HG03558 (cell line): Measurements from ENCODE around the gene NPDC1.

Source experiments
- ATAC-seq: cut with Tn5 transposase; IDR thresholded peaks from one replicate; pipeline ENCODE4 v1.9.1; 2021; ENCODE audit warnings: moderate number of reproducible peaks; ENCODE audit not compliant: unreplicated experiment; ENCODE audit errors: extremely low read depth

Gene NPDC1, protein sequence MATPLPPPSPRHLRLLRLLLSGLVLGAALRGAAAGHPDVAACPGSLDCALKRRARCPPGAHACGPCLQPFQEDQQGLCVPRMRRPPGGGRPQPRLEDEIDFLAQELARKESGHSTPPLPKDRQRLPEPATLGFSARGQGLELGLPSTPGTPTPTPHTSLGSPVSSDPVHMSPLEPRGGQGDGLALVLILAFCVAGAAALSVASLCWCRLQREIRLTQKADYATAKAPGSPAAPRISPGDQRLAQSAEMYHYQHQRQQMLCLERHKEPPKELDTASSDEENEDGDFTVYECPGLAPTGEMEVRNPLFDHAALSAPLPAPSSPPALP

DNA sequence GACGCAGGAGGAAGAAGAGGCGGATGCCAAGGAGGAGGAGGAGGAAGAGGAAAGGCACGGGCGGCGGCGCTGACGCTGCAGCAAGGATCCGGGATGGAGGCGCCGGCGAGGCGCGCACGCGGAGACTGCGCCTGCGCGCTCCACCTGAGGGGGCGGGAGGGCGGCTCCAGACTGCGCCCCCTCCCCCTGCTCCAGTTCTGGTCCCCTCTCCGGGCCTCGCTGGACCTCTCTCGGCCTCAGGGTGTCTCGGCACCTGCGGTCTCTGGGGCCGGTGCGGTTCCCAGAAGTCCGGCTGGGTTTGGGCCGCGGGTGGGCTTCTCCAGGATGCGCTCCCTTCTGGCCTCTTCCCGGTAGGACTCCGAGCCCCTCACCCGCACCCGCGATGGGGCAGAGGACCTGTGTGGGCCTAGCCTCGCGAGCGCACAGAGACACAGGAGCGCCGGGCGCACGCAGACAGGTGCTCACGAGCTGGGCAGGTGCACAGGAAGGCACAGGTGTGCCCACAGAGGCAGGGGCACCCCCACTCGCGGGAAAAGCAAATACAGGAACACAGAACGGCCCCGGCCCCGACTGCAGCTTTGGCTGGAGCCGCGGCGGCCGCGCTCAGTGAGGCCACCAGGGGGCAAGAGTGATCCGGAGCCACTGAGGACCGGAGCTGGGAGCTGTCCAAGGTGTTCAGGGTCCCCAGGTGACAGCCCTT lies at the start of gene NPDC1:
Gene NPDC1, minus strand, starts transcription at position 90 of the 700 bp plus-strand sequence. CDS start 188 bp downstream, outside the sequence.
- ATAC-seq: no peak

DNA sequence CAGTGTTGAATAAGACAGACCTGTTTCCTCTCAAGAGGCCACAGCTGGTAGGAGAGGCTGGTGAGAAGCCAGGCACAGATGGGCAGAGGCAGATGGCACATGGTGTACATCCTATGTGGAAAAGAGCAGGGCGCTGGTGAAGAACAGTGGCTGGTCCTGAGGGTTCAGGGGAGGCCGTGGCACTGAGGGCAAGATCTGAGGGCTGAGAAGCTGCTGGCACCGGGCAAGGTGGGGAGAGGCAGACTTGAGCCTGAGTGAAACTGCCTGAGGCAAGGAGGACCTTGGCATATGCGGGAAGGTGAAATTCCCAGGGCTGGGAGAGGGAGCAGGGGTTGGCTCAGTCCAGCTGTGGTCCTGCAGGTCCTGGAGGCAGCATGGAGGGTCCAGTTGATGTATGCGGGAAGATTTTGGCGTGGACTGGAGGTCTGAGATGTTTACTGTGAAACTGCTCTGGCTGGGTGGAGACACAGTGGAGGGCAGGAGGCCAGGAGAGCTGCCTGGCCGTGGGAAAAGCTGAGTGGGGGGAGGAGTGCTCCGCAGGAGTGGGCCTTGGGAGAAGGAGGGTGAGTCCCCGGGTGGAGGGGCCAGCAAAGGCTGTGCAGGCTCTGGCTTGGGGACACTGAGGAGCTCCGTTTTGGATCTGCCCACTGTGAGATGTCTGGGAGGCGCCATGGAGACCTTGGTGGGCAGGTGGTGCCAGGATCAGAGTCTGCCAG lies 43.4 kb upstream of the NPDC1 start:
- no peak for ATAC-seq

DNA sequence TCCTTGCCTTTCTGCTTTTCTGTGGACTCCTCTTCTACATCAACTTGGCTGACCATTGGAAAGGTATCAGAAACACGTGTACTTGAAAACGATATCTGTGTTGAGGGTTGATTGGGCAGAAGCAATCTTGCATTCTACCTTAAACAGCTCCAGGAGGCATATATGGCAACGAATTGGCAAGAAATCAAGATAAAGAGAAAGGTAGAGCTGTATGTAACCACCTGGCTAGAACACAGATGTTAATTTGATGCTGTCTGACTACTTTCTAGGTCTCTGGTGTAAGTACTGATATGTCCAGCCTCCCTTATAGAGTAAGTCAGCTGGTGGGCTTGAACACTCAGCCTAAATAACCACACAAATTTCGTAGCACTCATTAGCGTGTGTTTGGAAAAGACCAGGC lies 42.1 kb upstream of the NPDC1 start:
- ATAC-seq: no peak

DNA sequence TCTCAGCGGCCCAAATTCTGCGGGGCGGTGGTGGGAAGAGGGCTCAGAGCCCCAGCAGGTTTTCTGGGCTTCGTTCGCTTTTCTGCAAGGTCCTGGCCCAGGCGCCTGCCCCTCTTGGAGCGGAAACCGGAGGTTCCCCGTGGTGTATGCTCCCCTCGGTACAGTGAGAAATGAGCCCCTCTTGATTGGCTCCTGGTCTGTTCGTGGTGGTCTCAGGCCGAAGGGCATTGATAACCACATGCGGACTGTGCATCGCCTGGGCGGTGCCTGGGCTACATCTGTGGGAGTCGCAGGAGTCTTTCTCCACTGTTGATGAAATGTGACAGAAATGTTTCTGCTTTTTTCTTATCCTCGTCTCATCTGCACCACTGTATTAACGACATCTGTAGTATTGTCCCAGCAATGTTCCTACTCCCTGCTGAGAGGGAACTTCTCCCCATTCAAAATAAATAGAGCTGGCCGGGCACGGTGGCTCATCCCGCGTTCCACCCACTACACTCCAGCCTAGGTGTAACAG lies 41.5 kb upstream of the NPDC1 start:
- ATAC-seq: no peak

DNA sequence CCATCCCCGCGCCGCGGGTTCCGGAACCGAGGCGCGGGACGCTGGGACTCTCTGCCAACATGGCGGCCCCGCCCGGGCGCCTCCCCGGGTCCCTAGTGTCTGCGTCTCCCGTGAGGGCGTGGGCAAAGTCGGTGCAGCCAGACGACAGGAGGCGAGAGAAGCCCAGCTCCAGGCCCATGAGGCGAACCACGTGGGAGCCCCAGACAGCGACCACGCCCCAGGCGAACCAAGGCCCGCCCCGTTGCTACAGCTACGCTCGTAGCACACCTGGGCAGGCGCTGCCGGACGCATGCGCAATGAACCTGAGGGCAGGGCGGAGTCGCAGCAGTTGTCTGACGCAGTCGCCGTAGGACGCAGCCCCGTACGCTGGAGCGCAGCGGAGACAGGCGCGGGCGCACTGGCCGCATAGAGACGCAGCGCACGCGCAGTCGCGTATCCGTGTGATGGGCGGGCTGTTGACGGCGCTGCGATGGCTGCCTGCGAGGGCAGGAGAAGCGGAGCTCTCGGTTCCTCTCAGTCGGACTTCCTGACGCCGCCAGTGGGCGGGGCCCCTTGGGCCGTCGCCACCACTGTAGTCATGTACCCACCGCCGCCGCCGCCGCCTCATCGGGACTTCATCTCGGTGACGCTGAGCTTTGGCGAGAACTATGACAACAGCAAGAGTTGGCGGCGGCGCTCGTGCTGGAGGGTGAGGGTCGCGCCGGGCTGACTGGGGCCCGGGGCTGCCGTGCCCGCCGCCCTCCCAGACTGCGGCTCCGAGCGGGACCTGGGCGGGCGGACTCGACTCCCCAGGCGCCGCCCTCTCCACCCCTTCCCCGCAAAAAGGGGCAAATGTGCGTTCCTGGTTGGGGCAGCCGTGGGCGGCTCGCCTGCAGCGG lies 40.8 kb upstream of the NPDC1 start, which contains the start of gene MAN1B1:
Gene MAN1B1, plus strand, starts transcription at position 455 of the 878 bp plus-strand sequence. Its CDS starts 15 bp downstream, at position 470.
- peak; percentile 69 for ATAC-seq

DNA sequence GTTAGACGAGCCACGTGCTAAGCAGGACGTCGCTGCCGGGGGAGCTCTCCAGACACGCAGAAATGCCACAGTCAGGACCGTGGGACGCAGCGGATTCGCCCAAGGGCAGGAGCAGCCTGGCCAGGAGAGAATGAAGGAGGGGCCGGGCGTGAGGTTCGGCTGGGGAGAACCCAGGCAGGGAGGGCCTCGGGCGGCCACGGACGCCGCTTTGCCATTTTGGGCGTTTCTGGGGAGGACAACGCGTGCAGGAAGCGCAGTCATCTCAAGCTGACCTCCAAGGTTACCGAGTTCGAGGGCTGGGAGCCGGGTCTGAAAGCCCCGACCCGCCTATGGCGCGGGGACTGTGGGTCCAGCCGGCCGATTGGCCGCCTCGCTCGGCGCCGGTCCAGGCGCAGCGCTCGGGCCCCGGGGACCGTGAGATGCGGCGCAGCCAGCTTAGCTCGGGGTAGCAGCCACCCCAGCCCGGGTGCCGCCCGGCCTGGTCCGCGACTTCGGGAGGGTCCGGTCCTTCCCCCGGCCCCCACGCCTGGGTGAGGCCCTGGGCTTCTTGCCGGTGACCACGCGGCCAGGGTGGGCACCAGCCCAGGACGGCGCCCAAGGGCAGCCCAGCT lies 40.0 kb upstream of the NPDC1 start:
- ATAC-seq: peak; percentile 2

DNA sequence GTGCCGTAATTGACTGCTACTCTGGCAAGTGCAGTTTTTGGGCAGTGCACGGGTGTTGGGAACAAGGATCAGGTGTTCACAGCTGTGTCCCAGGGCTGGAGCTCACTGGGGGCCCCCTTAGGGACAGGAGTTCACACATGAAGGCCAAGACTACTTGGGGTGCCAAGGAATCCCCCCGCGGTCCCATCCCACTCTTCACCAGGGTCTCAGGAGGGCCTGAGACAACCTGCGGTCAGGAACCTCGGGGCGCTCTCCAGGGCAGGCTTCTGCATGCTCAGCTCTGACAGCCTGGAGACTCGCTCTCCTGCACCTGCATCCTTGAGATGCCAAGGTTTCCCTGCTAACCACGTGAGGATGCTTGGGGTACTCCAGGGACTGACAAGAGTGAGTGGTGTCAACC lies 38.5 kb upstream of the NPDC1 start:
- no peak for ATAC-seq

DNA sequence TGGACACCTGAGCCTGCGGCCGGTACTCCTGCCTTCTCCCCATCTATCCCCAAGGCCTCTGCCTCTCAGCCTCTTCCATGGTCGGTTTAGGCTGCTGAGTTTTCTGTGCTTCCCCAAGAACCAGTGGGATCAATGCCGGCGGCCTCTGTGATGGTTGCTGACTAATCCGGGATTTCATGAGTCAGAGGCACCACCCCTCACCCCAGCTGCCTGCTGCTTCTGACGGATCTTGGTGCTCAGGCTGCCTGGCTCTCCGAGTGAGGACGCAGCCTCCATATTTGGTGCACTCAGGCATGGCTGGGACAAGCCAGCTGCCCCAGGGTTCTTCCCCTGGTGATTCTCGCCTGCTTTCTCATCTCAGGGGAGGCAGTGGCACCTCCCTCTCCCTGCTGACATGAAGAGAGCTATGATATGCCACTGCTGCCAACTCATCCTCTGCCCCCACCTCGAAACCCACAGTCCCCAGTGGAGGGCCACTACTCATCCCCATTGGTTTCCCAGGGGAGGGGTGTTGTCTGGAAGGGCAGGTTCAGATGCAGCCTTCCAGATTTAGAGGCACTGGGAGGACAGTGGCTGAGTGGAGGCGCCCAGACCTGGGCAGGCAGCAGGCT lies 37.5 kb upstream of the NPDC1 start:
- ATAC-seq: no peak

DNA sequence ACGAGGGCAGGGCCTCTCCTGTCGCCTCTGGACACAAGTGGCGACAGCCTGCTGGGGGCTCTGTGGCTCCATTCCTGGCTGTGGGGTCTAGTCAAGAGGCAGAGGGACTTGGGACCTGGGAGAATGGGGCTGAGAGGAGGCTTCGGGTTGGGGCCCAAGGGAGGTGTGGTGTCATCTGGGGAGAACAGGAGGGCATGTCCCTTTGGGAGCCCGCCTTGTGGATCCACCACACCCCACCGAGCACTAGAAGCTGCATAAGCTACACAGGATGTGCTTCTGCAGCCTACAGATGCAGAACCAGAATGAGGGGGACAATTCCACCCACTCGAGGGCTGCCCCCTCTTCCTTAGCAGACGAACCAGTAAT lies 36.9 kb upstream of the NPDC1 start:
- no peak for ATAC-seq

DNA sequence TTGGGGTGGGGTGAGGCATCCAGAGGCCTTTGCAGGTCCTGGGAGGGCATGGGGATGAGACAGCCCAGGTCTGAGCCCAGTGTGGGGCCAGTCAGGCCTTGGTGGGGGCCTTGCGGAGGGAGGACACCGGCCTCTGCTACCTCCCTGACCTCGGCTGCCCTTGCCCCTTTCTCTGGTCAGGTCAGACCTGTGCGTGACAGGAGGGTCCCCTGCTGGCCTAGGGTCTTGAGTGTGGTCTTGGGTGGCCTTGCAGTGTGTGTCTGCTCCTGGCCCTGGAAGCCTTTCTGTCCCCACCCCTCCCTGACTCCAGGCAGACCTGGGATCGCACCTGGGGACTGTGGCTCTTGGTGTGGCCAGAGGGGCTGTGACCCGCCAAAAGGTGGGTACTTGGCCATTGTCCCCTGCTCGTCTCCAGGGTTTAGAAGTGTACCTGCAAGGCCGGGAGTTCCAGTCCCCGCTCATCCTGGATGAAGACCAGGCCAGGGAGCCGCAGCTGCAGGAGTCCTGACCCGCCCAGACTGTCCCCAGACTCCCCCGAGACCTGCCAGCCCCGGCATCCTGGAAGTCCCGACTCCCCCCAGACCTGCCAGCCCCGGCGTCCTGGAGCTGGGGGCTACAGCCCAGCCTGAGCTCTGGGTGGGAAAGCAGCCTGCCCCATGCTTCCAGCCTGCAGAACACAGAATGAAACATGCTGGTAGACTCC lies 36.4 kb upstream of the NPDC1 start:
- ATAC-seq: no peak

DNA sequence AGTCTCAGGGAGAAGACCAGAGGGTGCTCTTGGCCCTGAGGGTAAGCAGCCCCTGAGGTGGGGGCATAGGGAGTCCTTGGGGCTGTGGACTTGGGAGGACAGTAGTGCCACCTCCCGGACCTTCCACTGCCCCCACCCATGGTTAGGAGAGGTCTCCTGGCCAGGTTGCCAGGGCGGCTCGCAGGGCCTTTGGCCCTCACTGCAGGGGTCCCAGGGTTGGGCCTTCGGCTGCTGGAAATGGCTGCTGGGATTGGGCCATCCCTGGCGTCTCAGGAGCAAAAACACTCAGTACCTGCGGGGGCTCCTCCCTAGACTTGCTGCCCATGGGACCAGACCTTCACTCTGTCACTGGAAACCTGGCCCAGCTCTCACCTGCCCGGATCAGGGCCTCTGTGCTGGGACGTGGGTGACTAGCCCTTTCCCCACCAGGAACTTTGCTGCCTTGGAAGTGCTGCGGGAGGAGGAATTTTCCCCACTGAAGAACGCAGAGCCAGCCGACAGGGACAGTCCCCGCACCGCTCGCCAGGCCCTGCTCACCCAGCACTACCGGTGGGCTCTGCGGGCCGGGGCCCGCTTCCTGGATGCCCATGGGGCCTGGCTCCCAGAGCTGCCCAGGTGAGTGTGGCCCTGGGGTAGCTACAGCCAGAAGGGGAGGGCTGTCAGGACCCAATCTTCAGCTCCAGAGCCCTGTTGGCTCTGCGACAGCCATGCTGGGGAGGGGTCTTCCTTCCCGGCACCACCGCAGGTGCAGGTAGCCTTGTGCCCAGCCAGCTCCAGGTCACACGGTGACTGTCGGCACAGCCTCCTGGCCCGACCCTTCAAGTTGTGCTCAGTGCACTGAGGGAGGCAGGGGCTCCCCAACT lies 34.5 kb upstream of the NPDC1 start:
- no peak for ATAC-seq

DNA sequence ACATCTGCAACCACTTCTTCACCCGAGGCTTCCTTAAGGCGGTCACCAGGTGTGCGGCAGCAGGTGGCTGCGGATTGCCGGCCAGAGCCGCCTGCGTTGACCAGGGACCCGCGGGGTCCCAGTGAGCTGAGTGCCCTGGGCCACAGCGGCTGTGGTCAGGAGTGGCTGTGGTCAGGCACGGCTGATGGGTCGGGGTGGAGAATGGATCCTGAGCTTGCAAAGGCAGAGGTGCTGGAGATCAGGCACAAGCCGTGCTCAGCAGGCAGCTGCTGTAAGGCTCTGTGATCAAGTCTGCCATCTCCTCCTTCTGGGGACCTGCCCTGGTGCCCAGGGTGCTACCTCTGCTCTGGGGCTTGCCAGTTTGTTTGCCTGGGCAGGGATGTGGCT lies 33.4 kb upstream of the NPDC1 start:
- no peak for ATAC-seq

DNA sequence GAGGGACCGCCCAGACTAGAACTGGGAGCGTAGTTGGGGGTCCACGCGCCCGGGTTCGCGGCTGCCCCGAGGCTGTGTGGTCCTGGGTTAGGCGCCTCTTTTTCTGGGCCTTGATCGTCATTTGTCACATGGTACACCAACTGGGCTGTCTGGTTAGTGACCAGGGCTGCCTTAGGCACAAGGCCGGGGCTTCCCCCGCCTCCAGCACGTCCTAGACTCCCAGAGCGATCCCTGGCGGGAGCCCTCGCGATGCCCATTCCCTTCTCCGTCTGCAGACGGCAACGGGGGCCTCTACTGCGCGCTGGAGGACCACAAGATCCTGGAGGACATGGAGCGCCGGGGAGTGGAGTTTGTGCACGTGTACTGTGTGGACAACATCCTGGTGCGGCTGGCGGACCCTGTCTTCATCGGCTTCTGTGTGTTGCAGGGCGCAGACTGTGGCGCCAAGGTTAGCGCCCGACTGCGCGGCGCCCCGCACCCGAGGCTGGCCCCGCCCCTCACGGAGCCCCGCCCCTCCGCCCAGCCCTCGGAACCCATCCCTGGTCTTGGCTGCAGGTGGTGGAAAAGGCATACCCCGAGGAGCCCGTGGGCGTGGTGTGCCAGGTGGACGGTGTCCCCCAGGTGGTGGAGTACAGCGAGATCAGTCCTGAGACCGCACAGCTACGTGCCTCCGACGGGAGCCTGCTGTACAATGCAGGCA lies 32.9 kb upstream of the NPDC1 start:
- ATAC-seq: no peak

DNA sequence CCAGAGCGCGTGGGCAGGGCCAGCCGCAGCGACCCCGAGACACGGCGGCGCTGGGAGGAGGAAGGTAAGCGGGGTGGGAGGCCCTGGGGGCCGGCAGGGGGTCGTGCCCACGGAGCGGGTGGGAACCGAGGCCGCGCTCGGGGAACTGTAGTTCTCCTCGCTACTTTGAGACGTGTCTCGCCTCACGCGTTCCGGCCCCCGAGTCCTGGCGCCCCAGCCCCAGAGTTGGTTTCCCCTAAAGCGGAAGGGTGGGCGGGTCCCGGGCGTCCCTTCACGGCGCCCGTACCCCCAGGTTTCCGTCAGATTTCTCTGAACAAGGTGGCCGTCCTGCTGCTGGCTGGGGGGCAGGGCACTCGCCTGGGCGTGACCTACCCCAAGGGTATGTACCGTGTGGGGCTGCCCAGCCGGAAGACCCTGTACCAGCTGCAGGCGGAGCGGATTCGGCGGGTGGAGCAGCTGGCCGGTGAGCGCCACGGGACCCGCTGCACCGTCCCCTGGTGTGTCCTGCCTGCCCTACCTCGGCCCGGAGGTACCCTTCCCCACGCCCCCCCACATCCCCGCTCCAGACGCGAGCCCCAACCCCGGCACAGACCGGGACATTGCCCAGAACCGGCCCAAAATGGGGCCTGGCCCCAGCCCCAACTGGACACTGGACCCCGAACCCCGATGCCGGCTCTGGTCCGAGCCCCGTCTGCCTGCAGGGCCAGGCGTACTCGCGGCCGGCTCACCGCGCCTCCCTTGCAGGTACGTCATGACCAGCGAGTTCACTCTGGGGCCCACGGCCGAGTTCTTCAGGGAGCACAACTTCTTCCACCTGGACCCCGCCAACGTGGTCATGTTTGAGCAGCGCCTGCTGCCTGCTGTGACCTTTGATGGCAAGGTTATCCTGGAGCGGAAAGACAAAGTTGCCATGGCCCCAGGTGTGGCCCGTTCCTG lies 32.0 kb upstream of the NPDC1 start:
- ATAC-seq: no peak

DNA sequence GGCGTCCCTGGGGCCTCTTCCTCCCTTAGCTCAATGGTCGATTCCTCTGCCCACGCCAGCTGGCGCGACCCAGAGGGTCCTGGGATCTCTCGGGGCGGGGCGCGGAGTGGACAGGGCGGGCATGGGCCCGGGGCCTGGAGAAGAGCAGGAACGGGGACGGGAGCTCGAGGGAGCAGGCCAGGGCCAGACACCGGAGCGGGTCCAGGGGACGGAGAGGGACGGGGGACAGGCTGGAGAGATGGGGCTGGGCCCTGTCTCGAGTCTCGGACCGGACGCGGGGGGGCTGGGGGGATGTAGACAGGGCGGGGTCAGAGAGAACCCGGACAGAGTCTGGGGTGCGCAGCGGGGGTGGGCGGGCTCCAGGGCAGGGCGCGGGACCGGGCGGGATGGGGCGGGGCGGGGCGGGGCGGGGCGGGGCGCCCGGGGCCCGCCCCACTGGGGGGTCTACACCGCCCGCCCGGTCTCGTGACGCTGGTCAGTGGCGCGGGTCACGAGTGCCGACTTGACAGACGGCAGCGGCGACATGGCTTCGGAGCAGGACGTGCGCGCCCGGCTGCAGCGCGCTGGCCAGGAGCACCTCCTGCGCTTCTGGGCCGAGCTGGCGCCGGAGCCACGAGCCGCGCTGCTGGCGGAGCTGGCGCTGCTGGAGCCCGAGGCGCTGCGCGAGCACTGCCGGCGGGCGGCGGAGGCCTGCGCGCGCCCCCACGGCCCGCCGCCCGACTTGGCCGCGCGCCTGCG lies 31.2 kb upstream of the NPDC1 start, which contains the start of gene UAP1L1:
Gene UAP1L1, plus strand, starts transcription at position 508 of the 738 bp plus-strand sequence. Its CDS starts 16 bp downstream, at position 524.
- no peak for ATAC-seq
